Ascending aorta (tissue), 2 donors: ENCODE measurements around the gene TCEA2. TPM values are rescaled to one million over a fixed set of nuclear protein-coding genes. Genes with fewer than 3 reads are reported as not detected.

Experiments
- DNase-seq, 2 donors: peaks; one replicate each; pipeline ENCODE4 v3.0.0-alpha.2; 2019; ENCODE audit warnings: low spot score in 2 of 2
- H3K27ac ChIP-seq, 2 donors: fragments of 200-600 bp; sonication (generic); one replicate each; pipeline ENCODE4 v1.5.1; 2016 to 2017; ENCODE audit warnings: mild to moderate bottlenecking in 1 of 2
- H3K27me3 ChIP-seq: fragments of 200-600 bp; sonication (generic); one replicate; pipeline ENCODE4 v1.5.1; 2017
- H3K36me3 ChIP-seq, 2 donors: fragments of 200-600 bp; sonication (generic); one replicate each; pipeline ENCODE4 v1.5.1; 2016
- H3K4me1 ChIP-seq, 2 donors: fragments of 200-600 bp; sonication (generic); one replicate each; pipeline ENCODE4 v1.5.1; 2016 to 2017; ENCODE audit warnings: mild to moderate bottlenecking in 1 of 2
- H3K4me3 ChIP-seq, 2 donors: fragments of 200-600 bp; sonication (generic); one replicate each; pipeline ENCODE4 v1.5.1; 2016 to 2017; ENCODE audit warnings: mild to moderate bottlenecking in 1 of 2
- H3K9me3 ChIP-seq, 2 donors: fragments of 200-600 bp; sonication (generic); one replicate each; pipeline ENCODE4 v1.5.1; 2016
- CTCF ChIP-seq, 3 experiments: fragments of 200-600 bp in 2 of 3; fragments of 450-650 bp in 1 of 3; sonication (generic) in 2 of 3; IDR thresholded peaks; one replicate each; pipeline ENCODE4 v1.5.1; 2016 to 2019; ENCODE audit warnings: antibody characterized with exemption in 3 of 3, mild to moderate bottlenecking in 1 of 3, moderate library complexity in 1 of 3
- intact Hi-C: fragments of 100-400 bp; cut with DNase I; formaldehyde crosslinking; loops from one replicate; pipeline ENCODE4 v1.15.1; 2023
- total RNA-seq: library from RNA; depleted of rRNA; stranded (reverse); fragments of >200 nt; gene quantifications from one replicate; pipeline ENCODE4 v1.1.0, GENCODE V29; 2016

TCEA2 gene
- total RNA-seq, 1 donor from 2014 or later, result 61.4 TPM

- Histone ChIP-seq H3K36me3 (no peaks in the 10 kb centered on the region), H3K9me3 (no peaks in the 10 kb centered on the region), H3K27me3 (peaks cover 4% of the 10 kb centered on the region), H3K27ac (no peak overlapping the region), H3K4me1 (no peaks in the 10 kb centered on the region), H3K4me3 (no peak overlapping the region)
- peak; percentile 4 to 56 for DNase-seq
- no peak for TF ChIP-seq CTCF (IDR thresholded peaks at IDR 0.05)
- intact Hi-C loops, result no loop called here
Measured at GRCh38 chr20:64103871-64104666, 41.1 kb downstream of the TCEA2 start.

- DNase-seq, result peak in 1 of 2 donors; percentile 52
Measured at GRCh38 chr20:64104667-64105451, 41.9 kb downstream of the TCEA2 start.

GRCh38 chr20:64105846-64106434 is 42.9 kb downstream of the TCEA2 start:
- Histone ChIP-seq H3K36me3 (no peaks in the 10 kb centered on the region), H3K27ac (no peak overlapping the region), H3K9me3 (no peaks in the 10 kb centered on the region), H3K4me3 (no peak overlapping the region), H3K27me3 (peaks cover 4% of the 10 kb centered on the region), H3K4me1 (no peaks in the 10 kb centered on the region)
- no peak for TF ChIP-seq CTCF (IDR thresholded peaks at IDR 0.05)
- intact Hi-C loops, result no loop called here
- DNase-seq, result peak in 1 of 2 donors; percentile 56

More at GRCh38 chr20:64104667-64105451, 41.9 kb downstream of the TCEA2 start:
- Histone ChIP-seq H3K27me3 (peaks cover 4% of the 10 kb centered on the region), H3K4me3 (no peak overlapping the region), H3K4me1 (no peaks in the 10 kb centered on the region), H3K27ac (no peak overlapping the region), H3K9me3 (no peaks in the 10 kb centered on the region), H3K36me3 (no peaks in the 10 kb centered on the region)
- no peak for TF ChIP-seq CTCF (IDR thresholded peaks at IDR 0.05)
- intact Hi-C loops, result no loop called here

- Histone ChIP-seq H3K4me3 (no peak overlapping the region), H3K27ac (no peak overlapping the region), H3K4me1 (no peaks in the 10 kb centered on the region), H3K36me3 (no peaks in the 10 kb centered on the region), H3K9me3 (no peaks in the 10 kb centered on the region), H3K27me3 (peaks cover 4% of the 10 kb centered on the region)
- no peak for TF ChIP-seq CTCF (IDR thresholded peaks at IDR 0.05)
- no peak for DNase-seq
- intact Hi-C loops, result no loop called here
Measured at GRCh38 chr20:64106435-64106961, 43.5 kb downstream of the TCEA2 start.

GRCh38 chr20:64106981-64107735 is 44.2 kb downstream of the TCEA2 start, which contains the start of gene NPBWR2:
Gene NPBWR2, minus strand, starts transcription at chr20:64107565. Its CDS starts 734 bp downstream, at chr20:64106831.
- intact Hi-C loops, result no loop called here
- Histone ChIP-seq H3K4me1 (no peaks in the 10 kb centered on the region), H3K36me3 (no peaks in the 10 kb centered on the region), H3K4me3 (no peak within 1 kb of the TSS), H3K27ac (no peak within 1 kb of the TSS), H3K27me3 (peaks cover 4% of the 10 kb centered on the region), H3K9me3 (no peaks in the 10 kb centered on the region)
- peak; percentile 7 to 51 for DNase-seq
- TF ChIP-seq CTCF (IDR thresholded peaks at IDR 0.05), result no peak
